IPS-18c (cell line): ENCODE data around the gene RSPO1.
"Not testable (repeated sequence)": the region's sequence is repeated elsewhere in the genome, so short reads cannot be mapped to it uniquely, and the experiment has no call there.

Source experiments
- H3K4me3 ChIP-seq: 2 replicates; pipeline ENCODE4 v1.7.0; 2013; ENCODE audit warnings: low read depth, mild to moderate bottlenecking, low read length, moderate library complexity; ENCODE audit not compliant: insufficient read depth
- H3K9me3 ChIP-seq: one replicate; pipeline ENCODE4 v1.6.1; 2013; ENCODE audit warnings: mild to moderate bottlenecking, low read length, moderate library complexity; ENCODE audit not compliant: control insufficient read depth, insufficient read depth

Gene RSPO1

DNA sequence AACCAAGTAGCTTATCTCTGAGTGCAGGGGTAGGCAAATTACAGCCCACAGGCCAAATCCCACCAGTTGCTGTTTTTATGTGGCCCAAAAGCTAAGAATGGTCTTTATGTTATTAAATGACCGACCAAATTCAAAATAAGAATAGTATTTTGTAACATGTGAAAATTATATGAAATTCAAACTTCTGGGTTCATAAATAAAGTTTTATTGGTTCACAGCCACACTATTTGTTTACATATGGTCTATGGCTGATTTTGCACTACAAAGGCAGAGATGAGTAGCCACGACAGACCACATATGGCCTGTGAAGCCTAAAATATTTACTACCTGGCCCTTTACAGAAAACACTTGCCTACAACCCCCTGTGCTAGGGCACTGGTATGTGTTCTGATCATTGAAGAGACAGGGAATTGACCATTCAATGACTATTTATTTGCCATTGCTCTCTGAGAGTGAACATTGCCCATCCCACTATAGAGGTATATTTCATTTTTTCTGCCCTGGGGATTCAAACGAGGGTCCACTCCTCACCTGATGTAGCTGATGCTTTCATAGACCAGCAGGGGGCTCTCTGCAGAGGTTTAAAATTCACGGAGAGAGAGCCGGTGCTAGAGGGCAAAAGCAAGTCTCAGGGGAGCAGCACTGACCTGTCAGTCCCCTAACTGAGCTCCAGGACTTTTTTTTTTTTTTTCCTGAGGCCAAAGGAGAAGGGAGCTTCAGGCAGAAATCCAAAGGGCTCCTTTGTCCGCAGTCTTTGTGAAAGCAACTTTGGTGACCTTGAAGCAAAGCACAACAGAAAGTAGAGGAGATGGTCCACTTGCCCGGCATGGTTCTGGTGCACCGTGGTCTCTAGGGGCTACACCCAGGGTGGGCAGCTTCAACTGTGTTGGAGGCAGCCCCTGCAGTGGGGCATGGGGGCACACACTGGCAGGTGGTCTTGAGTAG is 31.7 kb downstream of the RSPO1 start:
- Histone ChIP-seq H3K9me3 (no peaks in the 10 kb centered on the region), H3K4me3 (no peak overlapping the region)

DNA sequence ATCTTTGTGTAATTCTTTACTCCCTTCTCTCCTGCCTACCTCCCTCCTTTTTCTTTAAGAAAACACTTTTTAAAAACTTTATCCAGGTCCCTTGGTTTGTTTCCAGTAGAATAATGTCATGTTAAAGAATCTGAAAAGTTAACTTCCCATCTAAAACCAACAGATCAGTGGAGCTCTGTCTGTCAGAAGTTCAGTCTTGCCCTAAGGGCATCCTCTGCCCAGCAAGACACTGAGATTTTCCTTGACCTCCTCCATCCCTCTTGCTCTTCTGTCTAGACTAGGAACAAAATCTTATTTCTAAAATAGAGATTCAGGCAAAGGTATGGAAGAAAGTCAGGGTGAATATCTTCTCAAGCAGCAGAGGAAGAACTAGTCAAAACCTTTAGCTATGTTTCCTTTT is 33.3 kb downstream of the RSPO1 start:
- H3K4me3 ChIP-seq, result no peak overlapping the region
- H3K9me3 ChIP-seq, result no peaks in the 10 kb centered on the region

DNA sequence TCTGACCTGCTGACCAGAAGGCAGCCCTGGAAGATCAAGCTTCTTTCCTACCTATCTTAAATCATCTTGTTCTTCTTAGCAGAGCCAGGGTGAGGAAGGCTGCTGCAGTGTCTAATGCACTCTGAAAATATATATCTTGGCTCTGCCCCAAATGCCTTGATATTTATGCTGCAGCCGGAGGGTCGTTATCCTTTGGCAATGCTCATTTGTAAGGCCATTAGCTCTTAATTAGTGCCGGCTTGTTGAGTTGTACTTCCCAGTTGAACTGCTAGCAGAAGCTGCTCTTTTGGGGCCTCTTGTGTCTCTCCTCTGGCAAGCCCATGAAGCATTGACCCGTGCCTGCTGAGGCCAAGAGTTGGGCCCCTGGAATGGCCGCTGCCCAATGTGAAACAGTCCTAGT is 34.8 kb downstream of the RSPO1 start:
- Histone ChIP-seq H3K4me3 (no peak overlapping the region), H3K9me3 (no peaks in the 10 kb centered on the region)

DNA sequence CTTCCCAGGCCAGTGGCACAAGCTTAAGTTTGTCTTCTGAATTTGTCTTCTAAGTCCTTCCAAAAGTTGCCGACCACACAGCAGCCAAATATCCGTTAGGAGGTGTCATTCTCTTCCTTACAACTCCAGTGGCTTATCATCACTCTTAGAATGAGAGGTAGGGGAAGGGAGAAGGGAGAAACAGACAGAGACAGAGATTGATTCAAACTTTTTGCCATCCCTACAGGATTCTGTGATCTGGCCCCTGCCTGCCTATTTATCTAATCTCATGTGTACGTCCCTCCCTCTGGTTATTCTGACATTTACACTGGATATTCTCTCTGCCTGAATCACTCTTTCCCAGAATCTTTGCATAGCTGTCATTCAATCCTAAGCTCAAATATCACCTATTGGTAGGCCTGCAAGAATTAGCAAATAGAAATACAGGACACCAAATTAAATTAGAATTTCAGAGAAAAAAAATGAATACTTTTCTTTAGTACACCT is 38.5 kb downstream of the RSPO1 start:
- Histone ChIP-seq H3K4me3 (peak overlapping the region; percentile 96; the same call in 1 of the 2 replicates), H3K9me3 (no peaks in the 10 kb centered on the region)

DNA sequence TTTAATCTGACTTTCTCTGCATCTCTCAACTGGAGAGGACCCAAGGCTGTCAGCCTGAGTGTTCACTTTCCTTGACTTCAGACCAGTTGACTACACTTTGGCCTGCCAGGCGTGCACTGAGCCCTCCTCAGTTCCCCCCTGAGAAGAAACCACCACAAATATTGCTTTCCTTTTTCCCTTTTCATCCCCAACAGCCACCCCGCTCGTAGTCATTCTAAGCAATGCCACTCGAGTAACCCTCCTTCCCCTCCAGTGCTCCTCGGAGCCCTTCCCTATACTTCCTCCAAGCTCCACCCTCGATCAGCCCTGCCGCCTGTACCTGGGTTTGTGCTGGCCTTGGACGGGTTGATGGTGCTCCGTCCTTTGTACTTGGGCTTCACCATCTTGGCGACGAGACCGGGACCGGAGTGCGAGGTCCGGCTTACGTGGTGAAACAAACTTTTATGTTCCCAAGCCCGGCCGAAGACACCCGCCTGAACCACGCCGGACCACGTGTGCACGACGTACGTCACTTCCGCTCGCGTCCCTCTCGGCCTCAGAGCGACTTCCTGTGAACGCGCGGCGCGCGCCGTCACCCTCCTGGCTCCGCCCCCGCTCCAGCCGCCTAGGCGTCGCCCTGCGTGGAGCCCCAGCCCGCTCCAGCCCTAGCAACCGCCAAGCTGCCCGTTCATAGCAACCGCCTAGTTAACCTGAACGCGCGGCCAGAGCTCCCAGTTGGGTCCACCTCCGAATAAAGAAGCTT is 39.1 kb downstream of the RSPO1 start, which contains the start of gene GNL2:
Gene GNL2 (minus strand): TSS at position 498 of the 742 bp plus-strand sequence. CDS start 115 bp downstream, at position 383.
- Histone ChIP-seq H3K9me3 (no peaks in the 10 kb centered on the region), H3K4me3 (peak within 1 kb of the TSS; percentile 96)

DNA sequence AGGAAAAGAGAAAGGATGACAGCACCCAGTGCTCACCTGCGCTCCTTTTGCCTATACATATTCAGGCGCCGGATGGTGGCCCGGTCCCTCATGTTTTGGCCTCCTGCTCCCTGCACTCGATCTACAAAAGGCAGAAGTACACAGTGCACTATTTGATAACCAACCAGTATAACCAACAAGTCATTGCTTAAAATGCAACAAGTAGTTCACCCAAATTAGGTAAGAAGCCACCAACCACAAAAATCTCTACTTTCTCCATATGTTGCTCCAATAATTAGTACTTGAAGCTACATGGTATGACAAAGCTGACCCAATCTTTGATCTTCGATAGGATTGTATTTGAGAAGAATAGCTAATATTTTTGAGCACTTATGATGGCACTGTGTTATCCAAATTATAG is 41.0 kb downstream of the RSPO1 start:
- Histone ChIP-seq H3K9me3 (no peaks in the 10 kb centered on the region), H3K4me3 (no peak overlapping the region)

DNA sequence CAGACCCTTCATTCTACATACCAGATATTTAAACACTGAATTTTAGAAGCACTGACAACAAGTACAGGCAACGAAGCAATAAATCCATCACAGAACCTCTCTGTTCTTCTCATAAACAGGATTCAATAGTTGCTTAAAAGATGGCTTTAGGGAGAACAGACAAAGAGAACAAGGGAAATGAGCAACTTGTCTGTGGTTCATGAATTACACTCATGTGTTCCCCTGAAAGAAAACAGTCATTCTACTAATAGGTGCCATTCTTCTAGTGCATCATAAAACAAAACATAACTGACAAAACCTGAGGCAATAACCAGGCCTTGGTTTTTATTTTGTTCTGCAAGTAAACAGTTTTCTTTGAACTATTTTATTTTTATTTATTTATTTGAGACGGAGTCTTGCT is 45.8 kb downstream of the RSPO1 start:
- H3K4me3 ChIP-seq, result no peak overlapping the region

DNA sequence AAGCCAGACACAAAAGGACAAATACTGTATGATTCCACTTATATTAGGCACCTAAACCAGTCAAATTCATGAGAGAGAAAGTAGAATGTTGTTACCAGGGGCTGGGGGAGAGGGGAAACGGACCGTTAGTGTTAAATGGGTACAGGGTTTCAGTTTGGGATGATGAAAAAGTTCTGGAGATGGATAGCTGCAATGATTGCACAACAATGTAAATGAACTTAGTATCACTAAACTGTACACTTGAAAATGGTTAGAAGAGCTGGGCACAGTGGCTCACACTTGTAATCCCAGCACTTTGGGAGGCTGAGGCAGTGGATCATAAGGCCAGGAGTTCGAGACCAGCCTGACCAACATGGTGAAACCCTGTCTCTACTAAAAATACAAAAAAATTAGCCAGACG is 50.1 kb downstream of the RSPO1 start:
- not testable (repeated sequence) for H3K4me3 ChIP-seq, H3K9me3 ChIP-seq

More for the DNA sequence above, 45.8 kb downstream of the RSPO1 start:
- H3K9me3 ChIP-seq, result no peaks in the 10 kb centered on the region

DNA sequence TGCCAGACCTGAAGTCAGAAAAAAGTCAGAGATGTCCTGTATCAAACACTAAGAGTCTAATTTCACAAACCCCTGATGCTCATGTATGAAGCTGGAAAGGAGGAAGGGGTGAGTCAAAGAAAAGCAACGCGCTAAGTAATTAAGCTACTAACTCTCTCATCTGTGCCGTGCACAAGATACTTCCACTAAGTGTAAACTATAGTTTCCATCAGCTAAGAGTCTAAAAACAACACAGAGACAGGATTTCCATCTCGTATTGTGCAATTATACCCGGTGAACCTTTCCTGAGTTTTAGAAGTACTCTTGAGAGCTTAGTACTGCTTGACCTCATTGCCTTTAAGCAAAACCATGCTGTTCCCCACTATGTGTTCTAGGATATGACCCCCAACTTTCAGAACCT is 59.0 kb downstream of the RSPO1 start:
- Histone ChIP-seq H3K9me3 (no peaks in the 10 kb centered on the region), H3K4me3 (no peak overlapping the region)

DNA sequence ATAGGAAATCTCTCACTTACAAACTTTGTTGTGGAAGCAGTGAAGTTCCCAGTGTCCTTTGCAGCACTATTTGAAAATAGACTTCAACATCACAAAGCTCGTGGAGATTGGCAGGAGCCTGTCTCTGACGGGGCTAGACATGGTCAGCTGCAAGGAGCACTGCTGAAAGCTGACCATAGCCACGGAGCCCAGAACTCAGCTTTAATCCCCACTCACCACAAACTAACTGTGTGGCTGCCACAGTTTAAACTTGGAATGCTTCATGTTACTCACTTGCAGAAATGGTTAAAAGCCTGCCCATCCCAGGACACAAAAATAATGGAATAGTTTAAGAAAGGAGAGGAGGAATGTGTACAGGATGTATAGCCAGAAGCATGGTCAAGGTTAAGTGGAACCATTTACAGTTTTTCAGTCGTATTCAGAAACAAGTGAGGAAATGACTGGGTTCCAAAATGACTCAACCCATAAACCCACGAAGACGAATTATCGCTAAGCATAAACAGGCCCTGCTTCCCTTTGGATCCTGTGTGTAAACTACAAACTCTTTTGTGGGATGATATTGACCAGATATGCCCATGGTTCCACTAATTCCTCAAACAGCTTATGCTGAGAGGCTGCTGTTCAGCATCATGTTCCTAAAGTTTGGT is 59.7 kb downstream of the RSPO1 start:
- Histone ChIP-seq H3K4me3 (no peak overlapping the region), H3K9me3 (no peaks in the 10 kb centered on the region)

DNA sequence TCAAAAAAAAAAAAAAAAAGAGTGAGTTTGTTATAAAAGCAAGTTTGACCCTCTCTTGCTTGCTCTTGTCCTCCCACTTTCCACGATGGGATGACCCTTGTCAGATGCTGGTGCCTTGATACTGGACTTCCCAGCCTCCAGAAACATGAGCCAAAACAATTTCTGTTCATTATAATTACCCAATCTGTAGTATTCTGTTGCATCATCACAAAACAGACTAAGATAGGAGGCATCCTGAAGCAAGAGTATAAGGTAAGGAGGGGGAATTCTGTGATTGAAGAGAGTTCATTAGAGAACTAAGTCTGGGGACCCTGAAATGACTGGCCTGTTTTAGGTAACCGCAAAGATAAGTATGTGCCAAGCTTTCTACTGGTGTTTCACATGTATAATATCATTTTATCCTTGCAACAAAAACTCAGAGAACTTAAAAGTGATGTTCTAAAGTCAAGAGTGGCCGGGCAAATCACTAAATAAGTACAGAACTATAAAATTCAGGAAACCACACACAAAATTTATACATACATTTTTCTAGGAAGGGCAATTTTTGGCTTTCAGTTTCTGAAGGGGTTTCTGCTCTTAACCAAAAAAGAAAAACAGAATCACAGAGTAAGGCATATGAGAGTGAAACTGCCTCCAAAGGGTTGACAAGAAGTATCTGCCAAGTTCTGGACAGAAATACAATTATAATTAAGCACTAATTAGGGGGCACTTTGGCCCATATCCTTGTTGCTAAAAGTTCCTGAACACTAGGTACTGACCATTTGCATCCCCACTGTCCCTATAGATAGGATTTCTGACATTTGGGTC is 64.0 kb downstream of the RSPO1 start:
- Histone ChIP-seq H3K4me3 (no peak overlapping the region), H3K9me3 (no peaks in the 10 kb centered on the region)

DNA sequence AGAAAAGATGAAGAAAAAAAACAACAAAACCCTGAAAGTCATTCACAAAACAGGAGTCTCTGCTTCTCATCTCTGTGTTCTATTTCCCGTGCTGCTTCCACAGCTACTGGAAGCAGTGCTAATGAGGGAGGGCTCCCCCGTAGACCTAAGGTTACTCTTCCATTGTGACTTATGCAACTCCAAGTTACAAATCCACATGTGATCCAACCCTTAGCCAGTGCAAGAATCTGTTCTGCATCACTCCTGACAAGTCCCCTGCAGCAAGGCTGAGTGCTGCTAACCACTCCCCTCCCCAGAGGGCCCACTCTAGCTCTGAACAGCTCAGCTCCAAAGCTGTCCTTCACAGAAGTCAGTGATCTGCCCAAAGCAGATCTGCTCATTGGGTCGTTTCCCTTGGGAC is 67.7 kb downstream of the RSPO1 start:
- H3K9me3 ChIP-seq, result no peaks in the 10 kb centered on the region

DNA sequence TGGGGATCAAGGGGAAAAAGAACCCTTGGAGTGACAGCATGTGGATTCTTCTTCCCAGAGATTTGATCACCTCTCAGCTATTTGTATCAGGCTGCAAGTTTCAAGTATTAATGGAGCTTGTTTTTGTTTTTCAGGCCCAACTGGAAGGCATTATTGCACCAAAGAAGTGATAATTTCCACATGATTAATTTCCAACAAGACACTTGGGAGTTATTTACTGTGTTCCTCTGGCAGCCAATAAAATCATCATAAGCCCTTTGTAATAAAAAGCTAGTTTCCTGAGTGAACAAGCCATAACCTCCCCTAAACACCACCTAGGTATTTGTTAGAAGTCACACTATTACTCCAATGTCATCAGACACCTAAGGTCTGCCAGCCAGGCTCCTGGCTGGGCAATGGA is 69.8 kb downstream of the RSPO1 start:
- H3K9me3 ChIP-seq, result no peaks in the 10 kb centered on the region

More for the DNA sequence above, 67.7 kb downstream of the RSPO1 start:
- no peak overlapping the region for H3K4me3 ChIP-seq

DNA sequence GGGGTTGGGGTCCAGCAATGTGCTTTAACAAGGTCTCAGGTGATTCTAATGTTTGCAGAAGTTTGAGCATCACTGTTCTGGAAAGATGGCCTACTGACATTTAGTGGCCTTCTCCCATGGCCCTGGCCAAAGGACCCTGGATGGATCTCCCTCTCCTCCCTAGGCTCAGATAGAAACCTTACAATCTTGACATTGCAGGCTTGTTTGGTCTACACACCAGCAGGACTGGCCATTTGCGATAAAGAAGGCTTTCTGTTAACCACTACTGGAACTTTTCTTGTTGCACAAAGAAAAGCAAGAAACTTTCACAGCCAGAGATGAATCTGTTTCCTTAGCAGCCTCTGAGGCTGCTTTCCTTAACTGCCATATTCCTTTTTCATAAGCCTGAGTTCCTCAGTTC is 71.7 kb downstream of the RSPO1 start:
- Histone ChIP-seq H3K9me3 (no peaks in the 10 kb centered on the region), H3K4me3 (no peak overlapping the region)

More for the DNA sequence above, 69.8 kb downstream of the RSPO1 start:
- no peak overlapping the region for H3K4me3 ChIP-seq
